Measurements from ENCODE around the gene FREM3.
"Not testable (repeated sequence)": the region's sequence is repeated elsewhere in the genome, so short reads cannot be mapped to it uniquely, and the experiment has no call there.

FREM3 gene

GRCh38 chr4:143673629-143674028 is 26.8 kb downstream of the FREM3 start:
- H3K4me1 ChIP-seq (ENCODE audit: control insufficient read depth in 2 of 2, insufficient read depth in 1 of 2, low read depth in 1 of 2, low read length in 2 of 2); H2BK5ac ChIP-seq (ENCODE audit: low read length); DNase-seq (ENCODE audit: low spot score); H3K18ac ChIP-seq (ENCODE audit: low read length); H3K23ac ChIP-seq (ENCODE audit: low read depth, low read length, poor library complexity); H3K9me3 ChIP-seq (replicated peaks in 1 of 2; ENCODE audit: control insufficient read depth in 2 of 2, insufficient read depth in 1 of 2, low read depth in 1 of 2, low read length in 2 of 2); H4K91ac ChIP-seq (ENCODE audit: low read depth, low read length, poor library complexity); H2BK120ac ChIP-seq (ENCODE audit: low read depth, low read length); H3K9ac ChIP-seq (ENCODE audit: low read depth, low read length, poor library complexity); H3K27me3 ChIP-seq (ENCODE audit: control insufficient read depth in 3 of 3, insufficient read depth in 3 of 3, low read depth in 1 of 3, low read length in 3 of 3); H2BK12ac ChIP-seq (ENCODE audit: low read length); H3K4me2 ChIP-seq (ENCODE audit: insufficient read depth, low read length, poor library complexity, severe bottlenecking); H4K8ac ChIP-seq (ENCODE audit: low read depth, low read length); H3K36me3 ChIP-seq (replicated peaks in 1 of 2; ENCODE audit: control insufficient read depth in 2 of 2, insufficient read depth in 2 of 2, low read length in 2 of 2); H2BK15ac ChIP-seq (ENCODE audit: low read length); H2AFZ ChIP-seq (ENCODE audit: low read length); H3K4ac ChIP-seq (ENCODE audit: low read length); H3K79me1 ChIP-seq (ENCODE audit: low read depth, low read length); H3K14ac ChIP-seq (ENCODE audit: low read length); H3K4me3 ChIP-seq (ENCODE audit: low read length in 2 of 2); H3K27ac ChIP-seq (replicated peaks; ENCODE audit: low read length); H2AK5ac ChIP-seq (ENCODE audit: low read depth, low read length): not testable (repeated sequence)
- no CpG with 5 or more reads among the region's 9 CpGs for WGBS, 2 donors (ENCODE audit: extremely low coverage in 2 of 2, insufficient read length in 2 of 2, insufficient replicate concordance in 1 of 2)

- Histone ChIP-seq H3K4ac (ENCODE audit: low read length) (no peak overlapping the region), H3K4me1 (ENCODE audit: control insufficient read depth in 2 of 2, insufficient read depth in 1 of 2, low read depth in 1 of 2, low read length in 2 of 2) (no peaks in the 10 kb centered on the region), H3K9ac (ENCODE audit: low read depth, low read length, poor library complexity) (no peak overlapping the region), H3K18ac (ENCODE audit: low read length) (no peak overlapping the region), H2AFZ (ENCODE audit: low read length) (no peak overlapping the region), H2BK5ac (ENCODE audit: low read length) (no peak overlapping the region), H3K4me3 (ENCODE audit: low read length in 2 of 2) (no peak overlapping the region), H3K23ac (ENCODE audit: low read depth, low read length, poor library complexity) (no peak overlapping the region), H2BK12ac (ENCODE audit: low read length) (no peak overlapping the region), H4K91ac (ENCODE audit: low read depth, low read length, poor library complexity) (no peak overlapping the region), H3K27me3 (ENCODE audit: control insufficient read depth in 3 of 3, insufficient read depth in 3 of 3, low read depth in 1 of 3, low read length in 3 of 3) (no peaks in the 10 kb centered on the region), H3K14ac (ENCODE audit: low read length) (no peak overlapping the region), H2AK5ac (ENCODE audit: low read depth, low read length) (no peak overlapping the region), H3K36me3 (replicated peaks in 1 of 2; ENCODE audit: control insufficient read depth in 2 of 2, insufficient read depth in 2 of 2, low read length in 2 of 2) (no peaks in the 10 kb centered on the region), H3K79me1 (ENCODE audit: low read depth, low read length) (no peaks in the 10 kb centered on the region), H3K27ac (replicated peaks; ENCODE audit: low read length) (no peak overlapping the region), H2BK15ac (ENCODE audit: low read length) (no peak overlapping the region), H3K9me3 (replicated peaks in 1 of 2; ENCODE audit: control insufficient read depth in 2 of 2, insufficient read depth in 1 of 2, low read depth in 1 of 2, low read length in 2 of 2) (peaks cover 0 to 2% of the 10 kb centered on the region in 2 donors), H3K4me2 (ENCODE audit: insufficient read depth, low read length, poor library complexity, severe bottlenecking) (no peak overlapping the region), H4K8ac (ENCODE audit: low read depth, low read length) (no peak overlapping the region), H2BK120ac (ENCODE audit: low read depth, low read length) (no peak overlapping the region)
- no CpG with 5 or more reads among the region's 9 CpGs for WGBS, 2 donors (ENCODE audit: extremely low coverage in 2 of 2, insufficient read length in 2 of 2, insufficient replicate concordance in 1 of 2)
- no peak for DNase-seq (ENCODE audit: low spot score)
Observed at GRCh38 chr4:143668930-143669552, 31.4 kb downstream of the FREM3 start.

- Histone ChIP-seq H3K36me3 (replicated peaks in 1 of 2; ENCODE audit: control insufficient read depth in 2 of 2, insufficient read depth in 2 of 2, low read length in 2 of 2) (no peaks in the 10 kb centered on the region), H3K27me3 (ENCODE audit: control insufficient read depth in 3 of 3, insufficient read depth in 3 of 3, low read depth in 1 of 3, low read length in 3 of 3) (no peaks in the 10 kb centered on the region), H4K91ac (ENCODE audit: low read depth, low read length, poor library complexity) (no peak overlapping the region), H3K79me1 (ENCODE audit: low read depth, low read length) (no peaks in the 10 kb centered on the region), H3K4me1 (ENCODE audit: control insufficient read depth in 2 of 2, insufficient read depth in 1 of 2, low read depth in 1 of 2, low read length in 2 of 2) (no peaks in the 10 kb centered on the region), H3K4me3 (ENCODE audit: low read length in 2 of 2) (no peak overlapping the region), H2BK15ac (ENCODE audit: low read length) (no peak overlapping the region), H2BK120ac (ENCODE audit: low read depth, low read length) (no peak overlapping the region), H3K14ac (ENCODE audit: low read length) (no peak overlapping the region), H2BK5ac (ENCODE audit: low read length) (no peak overlapping the region), H3K9ac (ENCODE audit: low read depth, low read length, poor library complexity) (no peak overlapping the region), H3K18ac (ENCODE audit: low read length) (no peak overlapping the region), H2BK12ac (ENCODE audit: low read length) (no peak overlapping the region), H3K9me3 (replicated peaks in 1 of 2; ENCODE audit: control insufficient read depth in 2 of 2, insufficient read depth in 1 of 2, low read depth in 1 of 2, low read length in 2 of 2) (peaks cover 0 to 2% of the 10 kb centered on the region in 2 donors), H2AK5ac (ENCODE audit: low read depth, low read length) (no peak overlapping the region), H3K4ac (ENCODE audit: low read length) (no peak overlapping the region), H3K4me2 (ENCODE audit: insufficient read depth, low read length, poor library complexity, severe bottlenecking) (no peak overlapping the region), H3K27ac (replicated peaks; ENCODE audit: low read length) (no peak overlapping the region), H4K8ac (ENCODE audit: low read depth, low read length) (no peak overlapping the region), H2AFZ (ENCODE audit: low read length) (no peak overlapping the region), H3K23ac (ENCODE audit: low read depth, low read length, poor library complexity) (no peak overlapping the region)
- no peak for DNase-seq (ENCODE audit: low spot score)
- WGBS, 2 donors (ENCODE audit: extremely low coverage in 2 of 2, insufficient read length in 2 of 2, insufficient replicate concordance in 1 of 2), result no CpG with 5 or more reads among the region's 4 CpGs
Observed at GRCh38 chr4:143667461-143667860, 33.0 kb downstream of the FREM3 start.

GRCh38 chr4:143658336-143658735 is 42.1 kb downstream of the FREM3 start:
- Histone ChIP-seq H3K9me3 (replicated peaks in 1 of 2; ENCODE audit: control insufficient read depth in 2 of 2, insufficient read depth in 1 of 2, low read depth in 1 of 2, low read length in 2 of 2) (peaks cover 0 to 2% of the 10 kb centered on the region in 2 donors), H3K4me1 (ENCODE audit: control insufficient read depth in 2 of 2, insufficient read depth in 1 of 2, low read depth in 1 of 2, low read length in 2 of 2) (no peaks in the 10 kb centered on the region), H3K4me2 (ENCODE audit: insufficient read depth, low read length, poor library complexity, severe bottlenecking) (no peak overlapping the region), H2AFZ (ENCODE audit: low read length) (no peak overlapping the region), H2AK5ac (ENCODE audit: low read depth, low read length) (no peak overlapping the region), H2BK15ac (ENCODE audit: low read length) (no peak overlapping the region), H3K9ac (ENCODE audit: low read depth, low read length, poor library complexity) (no peak overlapping the region), H3K36me3 (replicated peaks in 1 of 2; ENCODE audit: control insufficient read depth in 2 of 2, insufficient read depth in 2 of 2, low read length in 2 of 2) (no peaks in the 10 kb centered on the region), H4K91ac (ENCODE audit: low read depth, low read length, poor library complexity) (no peak overlapping the region), H3K27me3 (ENCODE audit: control insufficient read depth in 3 of 3, insufficient read depth in 3 of 3, low read depth in 1 of 3, low read length in 3 of 3) (no peaks in the 10 kb centered on the region), H3K27ac (replicated peaks; ENCODE audit: low read length) (no peak overlapping the region), H3K79me1 (ENCODE audit: low read depth, low read length) (no peaks in the 10 kb centered on the region), H2BK120ac (ENCODE audit: low read depth, low read length) (no peak overlapping the region), H3K14ac (ENCODE audit: low read length) (no peak overlapping the region), H4K8ac (ENCODE audit: low read depth, low read length) (no peak overlapping the region), H2BK12ac (ENCODE audit: low read length) (no peak overlapping the region), H3K18ac (ENCODE audit: low read length) (no peak overlapping the region), H3K4me3 (ENCODE audit: low read length in 2 of 2) (no peak overlapping the region), H3K23ac (ENCODE audit: low read depth, low read length, poor library complexity) (no peak overlapping the region), H2BK5ac (ENCODE audit: low read length) (no peak overlapping the region), H3K4ac (ENCODE audit: low read length) (no peak overlapping the region)
- DNase-seq (ENCODE audit: low spot score), result no peak
- WGBS, 2 donors (ENCODE audit: extremely low coverage in 2 of 2, insufficient read length in 2 of 2, insufficient replicate concordance in 1 of 2), result no CpG with 5 or more reads among the region's 4 CpGs

Data from neuronal stem cell (in vitro differentiated cells).